Effector memory CD4-positive, alpha-beta T cell (primary cell): Measurements from ENCODE around the gene DOCK9.

Experiments used
- DNase-seq, 3 donors: peaks; one replicate each; pipeline ENCODE4 v3.0.0-alpha.2; 2020
- H3K27ac ChIP-seq: 2 replicates; pipeline ENCODE4 v1.7.0; 2013; ENCODE audit warnings: mild to moderate bottlenecking, low read length, moderate library complexity; ENCODE audit not compliant: insufficient read depth, poor library complexity, severe bottlenecking
- H3K27me3 ChIP-seq: replicated peaks from 2 replicates; pipeline ENCODE4 v1.7.0; 2013; ENCODE audit warnings: mild to moderate bottlenecking, low read length; ENCODE audit not compliant: insufficient read depth, control insufficient read depth, poor library complexity, severe bottlenecking
- H3K36me3 ChIP-seq: 2 replicates; pipeline ENCODE4 v1.7.0; 2013; ENCODE audit warnings: mild to moderate bottlenecking, low read length, moderate library complexity; ENCODE audit not compliant: control insufficient read depth, insufficient read depth
- H3K4me1 ChIP-seq: 2 replicates; pipeline ENCODE4 v1.7.0; 2013; ENCODE audit warnings: low read length, mild to moderate bottlenecking; ENCODE audit not compliant: control insufficient read depth, insufficient read depth, poor library complexity, severe bottlenecking
- H3K4me3 ChIP-seq: 2 replicates; pipeline ENCODE4 v1.7.0; 2013; ENCODE audit warnings: low read length, low read depth, mild to moderate bottlenecking; ENCODE audit not compliant: insufficient read depth, poor library complexity, severe bottlenecking
- H3K9me3 ChIP-seq: 2 replicates; pipeline ENCODE4 v1.7.0; 2013; ENCODE audit warnings: mild to moderate bottlenecking, low read length, moderate library complexity; ENCODE audit not compliant: control insufficient read depth

DOCK9 gene

DNA sequence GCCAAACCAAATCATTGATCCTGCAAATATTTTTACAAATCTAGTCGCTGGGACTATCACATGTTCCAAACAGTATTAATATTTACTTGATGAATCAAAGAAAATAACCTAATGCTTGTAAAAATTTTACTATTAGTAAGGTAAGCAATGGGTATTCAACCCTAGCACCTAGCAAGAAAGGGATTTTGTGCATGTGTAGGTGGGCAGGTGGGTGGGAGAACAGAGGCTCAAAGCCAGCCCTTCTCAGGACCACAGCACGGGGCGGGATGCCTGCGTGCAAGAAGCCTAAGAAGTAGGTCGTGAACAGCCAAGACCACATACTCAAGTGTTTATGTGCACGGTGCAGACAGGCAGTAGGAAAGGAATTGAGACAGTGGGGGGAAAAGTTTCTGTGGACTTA lies 26.6 kb downstream of the DOCK9 start:
- no peaks in the 10 kb centered on the region for H3K9me3 ChIP-seq
- H3K4me3 ChIP-seq = no peak overlapping the region
- H3K4me1 ChIP-seq = no peaks in the 10 kb centered on the region
- H3K36me3 ChIP-seq = no peaks in the 10 kb centered on the region
- no peak for DNase-seq
- H3K27ac ChIP-seq = no peak overlapping the region
- H3K27me3 ChIP-seq = no peaks in the 10 kb centered on the region

DNA sequence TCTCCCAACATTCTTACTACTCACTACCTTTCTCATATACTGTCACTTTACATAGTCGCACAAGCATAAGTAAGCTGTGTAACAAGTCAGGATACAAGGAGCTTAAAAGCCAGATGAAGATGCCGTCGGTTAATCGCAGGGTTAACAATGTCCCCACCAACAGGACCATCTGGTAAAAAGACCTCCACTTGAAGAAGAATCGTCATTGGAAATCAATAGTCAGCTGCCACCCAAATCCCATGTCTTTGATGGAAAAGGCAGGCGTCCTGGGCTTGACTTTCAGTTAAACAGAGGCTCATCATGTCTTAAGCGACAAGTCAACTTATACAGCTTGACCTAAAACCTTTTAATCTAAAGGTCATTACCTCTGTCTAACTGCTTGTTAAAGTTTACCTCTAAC lies 27.2 kb downstream of the DOCK9 start:
- DNase-seq = no peak
- Histone ChIP-seq H3K27me3 (no peaks in the 10 kb centered on the region), H3K4me1 (no peaks in the 10 kb centered on the region), H3K9me3 (no peaks in the 10 kb centered on the region), H3K27ac (no peak overlapping the region), H3K4me3 (no peak overlapping the region), H3K36me3 (no peaks in the 10 kb centered on the region)

DNA sequence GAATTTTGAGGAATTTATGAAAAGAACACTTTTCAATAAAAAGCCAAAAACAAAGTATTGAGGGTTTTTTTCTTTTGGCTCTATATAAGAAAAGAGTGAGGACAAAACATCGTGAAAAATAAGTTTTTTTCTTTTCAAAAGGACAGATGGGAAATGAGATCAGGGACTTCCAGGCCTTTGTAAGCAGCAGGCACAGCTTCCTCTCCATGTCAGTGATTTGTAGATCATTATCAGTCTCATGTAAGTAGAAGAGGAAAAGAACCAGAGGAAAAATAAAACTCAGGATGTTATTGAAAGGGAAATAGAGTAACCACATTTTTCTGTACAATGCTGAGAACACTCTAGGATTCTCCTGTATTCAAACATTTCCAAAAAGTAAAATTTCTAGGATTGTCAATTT lies 29.9 kb downstream of the DOCK9 start:
- no peak for DNase-seq
- Histone ChIP-seq H3K36me3 (no peaks in the 10 kb centered on the region), H3K9me3 (no peaks in the 10 kb centered on the region), H3K4me3 (no peak overlapping the region), H3K27me3 (no peaks in the 10 kb centered on the region), H3K27ac (no peak overlapping the region), H3K4me1 (no peaks in the 10 kb centered on the region)

DNA sequence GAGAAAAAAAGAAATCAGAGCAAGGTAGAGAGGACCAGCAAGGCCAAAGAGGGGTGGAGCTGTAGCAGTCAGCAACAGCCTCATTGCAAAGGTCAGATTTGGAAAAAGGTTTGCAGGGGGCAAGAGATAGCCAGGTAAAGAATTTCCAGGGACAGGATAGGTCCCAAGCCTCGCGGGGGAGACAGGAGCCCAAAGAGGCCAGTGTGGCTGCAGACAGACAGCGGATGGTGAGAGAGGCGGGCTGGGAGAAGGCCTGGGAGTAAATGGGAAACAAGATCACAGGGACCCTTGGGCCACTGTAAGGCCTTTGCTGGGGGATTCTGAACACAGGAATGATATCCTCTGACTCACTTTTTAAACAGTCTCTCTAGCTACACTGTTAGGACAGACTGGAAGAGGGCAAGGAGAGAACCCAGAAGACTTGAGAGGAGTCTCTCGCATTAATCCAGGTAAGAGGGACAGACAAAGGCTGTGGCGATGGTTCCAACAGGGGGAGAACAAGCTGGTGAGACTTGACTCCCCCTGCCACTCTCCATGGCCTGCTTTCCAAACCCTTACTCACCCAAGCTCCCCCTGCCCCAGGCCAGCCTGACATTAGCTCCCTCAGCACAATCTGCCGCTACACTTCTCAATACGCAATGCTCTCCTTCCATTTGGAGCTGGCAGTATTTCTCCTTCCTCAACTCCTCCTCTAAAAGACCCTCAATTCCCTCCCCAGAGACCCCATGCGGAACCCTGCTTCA lies 31.8 kb downstream of the DOCK9 start:
- DNase-seq = no peak
- Histone ChIP-seq H3K4me3 (no peak overlapping the region), H3K9me3 (no peaks in the 10 kb centered on the region), H3K27me3 (no peaks in the 10 kb centered on the region), H3K4me1 (no peaks in the 10 kb centered on the region), H3K36me3 (no peaks in the 10 kb centered on the region), H3K27ac (no peak overlapping the region)

DNA sequence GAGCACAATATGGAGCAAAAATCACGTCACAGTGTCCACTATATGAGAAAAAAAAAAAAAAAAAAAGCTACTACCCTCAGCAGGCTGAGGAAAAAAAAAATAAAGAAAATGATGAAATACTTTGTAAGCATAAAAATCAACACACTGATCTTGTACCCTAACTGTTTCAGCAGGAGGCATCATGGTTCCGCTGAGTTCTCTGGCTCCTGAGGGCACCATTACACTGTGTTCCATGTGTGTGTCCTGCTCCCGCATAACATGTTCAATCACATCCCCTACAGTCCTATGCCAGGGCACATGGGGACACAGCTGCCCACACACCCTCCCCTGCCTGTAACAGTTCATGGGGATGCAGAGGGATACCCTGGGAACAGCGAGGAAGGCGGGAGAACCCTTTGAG lies 33.5 kb downstream of the DOCK9 start:
- no peaks in the 10 kb centered on the region for H3K27me3 ChIP-seq
- no peak overlapping the region for H3K27ac ChIP-seq
- no peaks in the 10 kb centered on the region for H3K36me3 ChIP-seq
- H3K9me3 ChIP-seq = no peaks in the 10 kb centered on the region
- H3K4me3 ChIP-seq = no peak overlapping the region
- DNase-seq = no peak
- H3K4me1 ChIP-seq = no peaks in the 10 kb centered on the region

DNA sequence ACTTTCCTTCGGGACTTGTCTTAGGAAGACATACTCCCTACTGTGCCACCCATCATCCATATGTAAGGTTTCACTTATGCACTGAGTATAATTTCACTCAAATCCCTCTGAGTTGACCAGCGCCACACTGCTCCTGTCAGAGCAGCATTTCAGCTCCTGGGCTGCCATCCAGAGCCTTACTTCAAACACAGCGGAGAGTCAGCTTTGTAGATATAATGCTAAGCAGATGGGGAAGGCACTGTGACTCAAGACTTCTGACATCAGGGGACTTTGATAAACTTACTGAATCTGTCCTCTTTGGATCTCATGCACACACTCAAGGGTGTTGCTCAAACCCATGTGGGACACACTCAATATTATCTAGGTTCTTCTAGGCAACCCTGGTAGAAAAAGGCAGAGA lies 34.9 kb downstream of the DOCK9 start:
- Histone ChIP-seq H3K4me3 (no peak overlapping the region), H3K9me3 (no peaks in the 10 kb centered on the region), H3K27ac (no peak overlapping the region), H3K36me3 (no peaks in the 10 kb centered on the region), H3K4me1 (no peaks in the 10 kb centered on the region), H3K27me3 (no peaks in the 10 kb centered on the region)
- DNase-seq = no peak

DNA sequence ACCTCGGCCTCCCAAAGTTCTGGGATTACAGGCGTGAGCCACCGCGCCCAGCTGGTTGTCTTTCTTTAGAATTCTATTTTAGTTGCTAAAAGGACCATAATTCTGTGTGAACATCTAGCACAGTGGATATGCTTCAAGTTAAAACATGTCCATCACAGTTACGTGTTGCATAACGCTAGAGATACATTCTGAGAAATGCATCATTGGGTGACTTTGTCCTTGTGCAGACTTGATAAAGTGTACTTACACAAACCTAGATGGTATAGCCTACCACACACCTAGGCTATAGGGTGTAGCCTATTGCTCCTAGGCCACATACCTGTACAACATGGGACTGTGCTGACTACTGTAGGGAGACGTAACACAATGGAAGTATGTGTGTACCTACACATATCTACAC lies 35.4 kb downstream of the DOCK9 start:
- no peak for DNase-seq
- H3K27ac ChIP-seq = no peak overlapping the region
- H3K9me3 ChIP-seq = no peaks in the 10 kb centered on the region
- no peaks in the 10 kb centered on the region for H3K4me1 ChIP-seq
- no peaks in the 10 kb centered on the region for H3K27me3 ChIP-seq
- H3K36me3 ChIP-seq = no peaks in the 10 kb centered on the region
- no peak overlapping the region for H3K4me3 ChIP-seq

DNA sequence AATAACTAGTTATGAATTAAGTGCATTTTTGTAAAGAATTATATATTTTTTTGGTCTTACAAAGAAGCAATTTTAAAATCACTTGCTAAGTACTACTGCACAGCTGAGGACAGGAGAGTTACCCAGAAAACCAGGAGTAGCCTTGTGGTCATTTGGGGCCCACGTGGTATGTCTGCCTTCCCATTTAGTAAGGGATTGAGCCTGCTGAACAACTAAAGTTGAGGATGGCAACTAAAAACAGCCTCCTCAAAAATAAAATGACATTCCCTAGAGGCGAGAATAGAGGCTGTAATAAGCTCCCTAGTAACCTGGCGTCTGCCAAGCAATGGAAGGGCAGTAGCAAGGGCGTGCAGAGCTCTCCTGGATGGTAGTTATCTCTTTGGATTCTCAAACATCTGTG lies 36.3 kb downstream of the DOCK9 start:
- Histone ChIP-seq H3K4me1 (no peaks in the 10 kb centered on the region), H3K27me3 (no peaks in the 10 kb centered on the region), H3K36me3 (no peaks in the 10 kb centered on the region), H3K4me3 (no peak overlapping the region), H3K9me3 (no peaks in the 10 kb centered on the region), H3K27ac (no peak overlapping the region)
- DNase-seq = no peak

DNA sequence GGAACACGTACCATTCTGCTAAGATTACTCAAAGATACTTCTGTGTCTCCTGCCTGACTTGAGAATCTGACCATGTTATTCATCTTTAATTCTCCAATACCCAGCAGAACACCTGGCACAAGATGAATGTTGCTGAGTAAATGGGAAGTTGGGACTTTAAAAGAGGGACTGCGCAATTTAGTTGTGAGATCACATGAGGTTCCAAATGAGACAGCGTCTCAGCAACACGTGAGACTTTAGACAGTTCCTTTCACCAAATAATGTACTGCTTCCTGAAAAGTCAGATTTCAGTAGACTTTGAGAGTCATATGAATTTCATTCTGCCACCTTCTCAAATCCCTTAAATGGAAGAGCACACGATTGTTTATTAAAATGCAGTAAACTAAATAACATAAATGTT lies 36.7 kb downstream of the DOCK9 start:
- no peak overlapping the region for H3K27ac ChIP-seq
- no peaks in the 10 kb centered on the region for H3K27me3 ChIP-seq
- no peak overlapping the region for H3K4me3 ChIP-seq
- no peaks in the 10 kb centered on the region for H3K4me1 ChIP-seq
- no peaks in the 10 kb centered on the region for H3K36me3 ChIP-seq
- H3K9me3 ChIP-seq = no peaks in the 10 kb centered on the region
- DNase-seq = no peak

DNA sequence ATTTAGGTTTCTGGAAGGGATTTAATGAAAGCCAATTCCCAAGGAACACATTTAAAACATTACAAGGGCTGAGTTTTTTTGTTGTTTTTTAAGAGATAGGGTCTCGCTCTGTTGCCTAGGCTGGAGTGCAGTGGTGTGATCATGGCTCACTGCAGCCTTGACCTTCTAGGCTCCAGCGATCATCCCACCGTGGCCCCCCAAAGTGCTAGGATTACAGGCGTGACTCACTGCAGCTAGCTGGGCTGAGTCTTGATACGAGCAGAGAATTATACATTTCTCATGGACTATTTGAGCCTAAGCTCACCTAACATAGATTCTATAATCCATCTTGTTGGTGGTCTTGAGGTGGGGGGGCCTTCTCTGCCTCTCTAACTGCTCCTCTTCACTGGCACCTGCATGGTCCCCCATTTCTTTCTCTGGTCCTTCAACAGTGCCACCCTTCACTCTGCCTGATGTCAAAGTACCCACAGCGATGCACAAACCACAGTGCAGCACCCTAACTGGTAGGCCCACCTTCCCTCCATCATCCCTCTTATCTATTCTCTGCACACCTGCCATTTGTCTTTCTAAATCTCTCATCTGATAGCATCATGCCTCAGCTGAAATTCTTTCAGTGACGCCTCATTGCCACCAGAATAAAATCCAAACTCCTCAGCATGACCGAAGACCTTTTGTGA lies 37.4 kb downstream of the DOCK9 start:
- no peak for DNase-seq
- H3K4me1 ChIP-seq = no peaks in the 10 kb centered on the region
- no peak overlapping the region for H3K4me3 ChIP-seq
- H3K27me3 ChIP-seq = no peaks in the 10 kb centered on the region
- H3K36me3 ChIP-seq = no peaks in the 10 kb centered on the region
- no peak overlapping the region for H3K27ac ChIP-seq
- H3K9me3 ChIP-seq = no peaks in the 10 kb centered on the region
